HPDE6-E6E7 (cell line): ENCODE results near the gene GINS2.

Experiments used
- DNase-seq: peaks from one replicate; pipeline ENCODE4 v3.0.0; 2011; ENCODE audit warnings: missing footprints; ENCODE audit errors: extremely low spot score

Gene GINS2

DNA sequence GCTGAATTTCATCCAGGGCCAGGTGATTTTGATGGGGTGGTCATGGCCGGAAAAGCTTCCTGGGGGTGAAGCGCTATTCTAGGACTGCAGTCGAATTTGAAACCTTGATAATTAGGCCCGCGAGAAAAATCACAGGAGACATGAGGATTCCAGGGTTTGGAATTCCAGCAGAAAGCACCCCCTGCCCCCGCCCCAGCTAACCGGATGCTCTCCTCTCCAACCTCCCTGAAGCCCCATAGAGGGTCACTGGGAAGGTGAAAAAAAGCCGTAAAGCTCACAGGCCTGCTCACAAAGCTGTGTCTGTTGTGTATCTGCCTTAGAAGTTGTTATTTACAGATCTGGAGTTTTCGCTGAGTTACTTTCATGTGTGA is 1.2 kb upstream of the GINS2 start:
- no peak for DNase-seq

DNA sequence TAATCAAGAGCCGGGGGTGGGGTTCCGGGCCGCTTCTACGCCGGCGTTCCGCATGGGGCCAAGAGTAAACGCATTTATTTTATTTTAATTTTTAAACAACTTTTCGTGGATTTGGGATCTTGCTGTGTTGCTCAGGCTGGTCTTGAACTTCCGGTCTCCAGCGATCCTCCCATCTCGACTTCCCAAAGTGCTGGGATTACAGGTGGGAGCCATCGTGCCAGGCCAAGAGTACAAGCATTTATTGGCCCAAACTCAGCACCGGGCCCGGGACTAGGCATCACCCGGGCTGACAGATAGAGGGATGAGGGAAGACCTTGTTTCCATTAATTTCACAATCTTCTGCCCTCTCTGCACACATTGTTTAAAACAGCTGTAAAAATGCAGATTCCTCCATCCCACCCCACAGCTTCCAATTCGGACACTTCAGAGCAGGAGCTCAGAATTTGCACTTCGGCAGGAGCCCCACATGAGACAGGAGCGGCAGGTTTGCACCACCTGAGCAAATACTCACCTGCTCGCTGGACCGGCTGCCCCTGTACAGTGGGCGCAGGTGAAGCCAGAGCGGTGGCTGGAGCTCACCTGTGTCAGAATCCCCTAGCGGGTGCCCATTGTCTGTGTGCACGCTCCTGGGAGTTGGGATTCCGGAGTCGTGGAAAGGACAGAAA is 663 bp upstream of the GINS2 start:
- DNase-seq = no peak

GRCh38 chr16:85687651-85688471 is 893 bp downstream of the GINS2 start:
- no peak for DNase-seq

DNA sequence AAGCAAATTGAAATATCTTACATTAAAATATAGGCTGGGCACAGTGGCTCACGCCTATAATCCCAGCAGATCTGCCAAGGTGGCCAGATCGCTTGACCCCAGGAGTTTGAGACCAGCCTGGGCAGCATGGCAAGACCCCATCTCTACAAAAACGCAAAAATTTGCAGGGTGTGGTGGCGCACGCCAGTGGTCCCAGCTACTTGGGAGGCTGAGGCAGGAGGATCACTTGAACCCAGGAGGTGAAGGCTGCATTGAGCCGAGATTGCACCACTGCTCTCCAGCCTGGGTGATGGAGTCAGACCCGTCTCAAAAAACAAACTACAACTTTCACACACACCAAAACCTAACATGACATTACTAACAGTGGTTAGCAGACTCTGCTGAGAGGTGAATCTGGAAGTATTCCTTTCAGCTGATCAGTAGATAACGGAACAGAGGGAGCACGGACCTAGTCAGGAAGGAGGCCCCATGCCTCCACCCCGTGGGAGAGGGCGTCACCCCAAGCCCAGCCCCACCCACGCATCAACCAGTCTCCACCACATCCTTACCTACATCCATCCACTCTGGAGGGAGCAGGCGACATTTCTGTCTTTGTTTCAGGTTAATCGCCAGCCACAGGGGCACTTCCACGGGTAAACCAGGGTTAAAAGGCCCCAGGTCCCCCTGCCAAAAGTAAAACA is 1.7 kb downstream of the GINS2 start:
- no peak for DNase-seq

DNA sequence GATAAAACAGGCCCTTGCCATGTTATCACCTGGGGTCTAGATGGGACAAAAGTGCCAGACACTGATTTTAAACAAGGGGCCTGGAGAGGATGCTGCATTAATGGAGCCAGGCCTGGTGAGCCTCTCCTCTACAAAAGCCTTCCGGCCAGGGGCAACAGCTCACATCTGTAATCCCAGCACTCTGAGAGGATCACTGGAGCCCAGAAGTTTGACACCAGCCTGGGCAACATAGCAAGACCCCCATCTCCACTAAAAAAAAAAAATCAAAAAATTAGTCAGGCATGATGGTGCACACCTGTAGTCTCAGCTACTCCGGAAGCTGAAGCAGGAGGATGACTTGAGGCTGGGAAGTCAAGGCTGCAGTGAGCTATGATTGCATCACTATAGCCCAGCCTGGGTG is 3.5 kb downstream of the GINS2 start:
- no peak for DNase-seq

DNA sequence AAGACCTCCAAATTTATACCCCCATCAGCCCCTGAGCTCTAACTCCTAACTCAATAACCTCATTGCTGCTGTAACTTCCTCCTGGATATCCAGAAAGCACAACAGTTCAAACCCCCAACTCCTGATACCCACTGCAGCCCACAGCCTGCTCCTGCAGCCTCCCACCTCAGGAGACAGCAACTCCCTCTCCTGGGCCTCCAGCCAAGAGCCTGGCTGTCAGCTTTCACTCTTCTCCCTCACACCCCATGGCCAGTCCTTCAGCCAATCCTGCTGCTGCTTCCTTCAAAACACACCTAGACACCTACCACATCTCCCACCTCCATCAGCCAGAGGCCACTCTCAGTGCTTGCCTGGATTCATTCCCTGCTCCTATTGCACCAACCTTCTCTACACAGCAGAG is 5.4 kb downstream of the GINS2 start:
- no peak for DNase-seq

DNA sequence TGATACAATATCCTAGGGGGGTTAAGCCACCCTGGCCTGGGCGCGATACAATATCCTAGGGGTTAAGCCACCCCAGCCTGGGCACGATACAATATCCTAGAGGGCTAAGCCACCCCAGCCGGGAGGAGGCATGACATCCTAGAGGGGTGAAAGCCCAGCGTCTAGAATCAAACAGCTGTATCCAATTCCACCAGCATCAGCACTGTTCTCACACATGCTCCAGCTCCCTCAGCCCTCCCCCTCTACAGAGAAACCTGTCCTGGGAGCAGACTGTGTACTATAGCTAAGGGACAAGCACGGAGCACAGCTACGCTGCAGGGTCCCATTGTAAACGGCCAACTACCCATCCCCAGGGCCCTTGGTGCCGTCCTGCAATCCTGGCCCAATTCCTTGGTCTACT is 6.2 kb downstream of the GINS2 start:
- no peak for DNase-seq

GRCh38 chr16:85681255-85681654 is 7.5 kb downstream of the GINS2 start:
- DNase-seq = no peak

- no peak for DNase-seq
Measured at GRCh38 chr16:85680352-85680944, 8.3 kb downstream of the GINS2 start.

DNA sequence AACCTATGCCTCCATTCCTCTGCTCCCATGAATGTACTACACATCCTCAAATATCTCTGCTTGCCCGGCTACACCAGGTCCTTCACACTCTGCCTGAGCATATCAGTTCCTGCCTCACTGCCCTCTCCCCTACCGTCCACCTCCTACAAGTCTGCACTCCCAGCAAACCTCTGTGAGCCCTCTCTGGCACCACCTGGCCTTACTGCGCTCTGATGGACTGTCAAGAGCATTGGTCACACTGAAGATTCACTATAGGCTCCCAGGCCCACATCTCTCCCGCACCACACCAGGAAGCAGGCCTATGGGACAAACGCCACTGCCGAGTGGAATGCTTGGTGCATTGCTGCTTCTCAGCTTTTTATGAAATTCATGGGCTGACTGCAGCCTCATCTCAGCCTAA is 8.9 kb downstream of the GINS2 start:
- DNase-seq = no peak

DNA sequence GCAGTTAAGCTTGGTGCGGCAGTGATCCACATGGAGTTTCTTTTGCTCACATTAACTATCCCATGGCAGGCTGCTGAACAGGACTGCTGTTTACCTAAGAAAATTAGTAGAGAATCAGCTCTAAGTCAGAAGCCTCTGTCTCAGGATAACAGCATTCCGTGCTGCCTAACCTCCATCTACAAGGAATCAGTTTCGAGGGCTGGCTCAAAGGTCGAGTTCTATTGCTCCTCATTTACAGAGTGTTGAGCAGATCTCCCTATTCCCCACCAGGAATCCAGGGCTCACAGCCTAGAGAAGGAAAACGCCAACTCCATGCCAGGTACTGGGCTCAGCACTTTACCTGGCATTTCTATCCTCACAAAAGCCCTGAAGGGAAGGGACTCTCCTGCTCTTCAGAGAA is 9.9 kb downstream of the GINS2 start:
- no peak for DNase-seq

DNA sequence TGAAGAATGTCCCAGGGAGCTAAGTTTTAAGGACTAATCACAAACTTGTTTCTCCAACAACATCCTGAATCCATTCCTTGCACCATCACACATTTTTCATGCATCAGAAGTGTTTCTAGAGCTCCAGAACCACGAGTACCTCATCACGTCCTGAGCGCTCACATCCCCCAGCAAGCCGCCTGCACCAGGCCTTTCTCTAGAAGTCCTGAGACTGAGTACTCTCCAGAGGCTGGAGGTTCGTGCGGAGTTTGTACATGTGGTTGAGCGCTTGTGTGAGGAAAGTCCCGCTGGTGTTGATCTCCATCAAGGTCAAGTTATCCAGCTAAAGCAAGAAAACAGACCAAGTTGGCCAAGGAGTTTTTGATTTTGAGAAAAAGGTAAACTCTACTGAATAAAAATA is 10.7 kb downstream of the GINS2 start:
- no peak for DNase-seq

- DNase-seq = no peak
Measured at GRCh38 chr16:85677383-85677967, 11.3 kb downstream of the GINS2 start.

DNA sequence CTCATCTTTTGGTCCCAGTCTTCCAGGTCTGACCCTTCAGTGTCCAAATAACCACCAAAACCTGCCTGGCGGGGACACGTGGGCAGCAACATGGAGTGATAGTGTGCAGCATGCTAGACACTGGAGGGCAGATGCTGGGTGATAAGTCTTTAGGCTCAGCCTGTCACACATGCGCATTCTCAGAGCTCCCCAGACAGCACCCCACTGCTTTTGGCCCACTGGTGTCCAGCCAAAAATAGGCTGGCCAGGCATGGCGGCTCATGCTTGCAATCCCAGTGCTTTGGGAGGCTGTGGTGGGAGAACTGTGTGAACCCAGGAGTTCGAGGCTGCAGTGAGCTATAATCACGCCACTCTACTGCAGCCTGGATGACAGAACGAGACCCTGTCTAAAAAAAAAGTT is 12.3 kb downstream of the GINS2 start:
- no peak for DNase-seq

DNA sequence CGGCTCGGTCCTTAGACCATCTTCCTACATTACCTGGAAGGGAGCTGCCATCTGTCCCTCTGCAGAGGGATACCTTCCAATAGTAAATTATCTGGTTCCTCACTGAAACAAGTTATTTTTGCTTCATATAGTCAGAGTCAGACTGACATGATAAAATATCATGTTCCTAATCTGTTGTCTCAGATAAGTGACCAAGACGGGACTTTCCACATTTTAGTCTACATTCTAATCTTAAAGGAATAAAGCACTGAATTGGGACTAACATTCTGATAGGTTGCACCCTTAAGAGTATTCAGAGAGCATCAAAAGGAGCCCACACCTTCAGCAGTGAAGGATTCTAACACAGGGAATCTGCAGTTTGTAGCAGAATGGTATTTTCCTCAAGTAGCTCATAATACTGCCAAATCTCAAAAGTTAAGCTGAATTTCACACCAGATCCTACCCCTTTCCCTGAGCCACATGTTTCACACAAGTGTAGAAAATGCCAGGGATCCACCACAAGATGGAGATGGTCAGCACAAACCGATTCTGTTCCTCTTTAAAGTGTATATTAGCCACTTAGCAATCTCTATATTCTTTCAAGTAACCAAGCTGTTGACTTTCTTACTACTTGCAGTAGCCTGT is 13.4 kb downstream of the GINS2 start:
- peak; percentile 44 for DNase-seq

GRCh38 chr16:85674828-85675227 is 13.9 kb downstream of the GINS2 start:
- DNase-seq = no peak

DNA sequence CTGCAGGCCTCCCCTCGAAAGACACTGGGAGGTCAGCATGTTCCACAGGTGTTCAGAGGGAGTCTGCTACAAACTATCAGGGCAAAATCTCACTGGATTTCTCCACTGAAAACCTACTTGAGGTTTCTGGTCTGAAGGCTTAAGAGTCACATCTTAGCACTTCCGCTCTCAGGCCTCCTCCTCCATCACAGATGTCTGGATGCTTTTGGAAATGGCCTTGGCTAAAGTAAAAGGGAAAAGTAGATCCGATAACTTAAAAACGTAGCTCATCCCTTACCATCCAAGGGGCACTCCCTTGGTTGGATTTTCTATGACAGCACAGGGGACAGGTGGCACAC is 14.4 kb downstream of the GINS2 start:
- no peak for DNase-seq

DNA sequence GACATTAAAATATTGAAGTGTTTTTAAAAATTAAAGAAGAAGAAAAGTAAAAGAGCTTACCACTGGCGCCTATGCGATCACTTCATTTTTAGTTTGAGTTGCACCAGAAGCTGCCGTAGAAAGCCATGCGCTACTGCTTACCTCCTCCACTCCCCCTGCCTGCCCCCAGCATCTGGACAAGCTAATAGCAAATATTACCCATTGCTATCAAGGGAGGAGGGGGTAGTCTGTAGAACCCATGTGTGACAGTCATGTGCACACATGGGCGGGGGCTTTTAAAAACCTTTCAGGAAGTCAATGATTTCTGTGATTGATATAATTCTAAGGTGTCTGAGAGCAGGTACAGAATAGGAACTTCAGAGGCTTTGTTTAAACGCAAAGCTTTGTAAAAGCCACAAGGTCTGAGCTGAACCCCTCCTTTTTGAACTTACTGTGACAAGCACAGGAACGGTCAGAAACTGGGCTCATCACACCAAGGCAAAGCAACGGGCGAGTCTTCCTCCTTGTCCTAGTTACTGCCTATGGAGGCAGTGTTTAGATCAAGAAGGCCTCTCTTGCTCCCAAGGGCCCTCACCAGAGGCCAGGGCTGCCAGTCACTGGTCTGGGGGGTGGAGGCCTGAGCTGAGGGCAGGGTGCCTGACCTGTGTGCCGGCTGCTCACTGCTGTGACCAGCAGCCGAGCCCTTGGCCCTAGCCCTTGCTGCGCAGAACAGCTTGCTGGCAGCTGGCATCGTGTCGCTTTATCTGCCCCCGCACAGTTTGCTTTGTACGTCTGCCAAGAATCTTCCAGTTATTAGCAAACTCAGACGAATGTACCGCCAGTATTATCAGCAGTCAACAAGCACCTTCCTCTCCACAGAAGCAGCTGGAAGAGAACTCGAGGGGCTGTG is 15.0 kb downstream of the GINS2 start:
- no peak for DNase-seq

GRCh38 chr16:85670840-85671239 is 17.9 kb downstream of the GINS2 start:
- DNase-seq = no peak

- DNase-seq = no peak
Measured at GRCh38 chr16:85668676-85669424, 19.9 kb downstream of the GINS2 start.
